HEK293 (cell line): ENCODE results near the gene ADAMTS2.

Experiments
- CTCF ChIA-PET: fragments of 350-600 bp; formaldehyde crosslinking; extraction: SDS; loops from one replicate; lab custom pipeline; 2021; ENCODE audit warnings: antibody characterized with exemption; lab: Yijun Ruan, JAX
- POLR2A ChIA-PET: fragments of 300-600 bp; formaldehyde crosslinking; extraction: SDS; loops from one replicate; lab custom pipeline; 2020; ENCODE audit warnings: antibody characterized with exemption, inconsistent platforms; lab: Yijun Ruan, JAX
- H3K27ac ChIP-seq: fragments of 200-500 bp; sonication (Bioruptor generic); 2 replicates; pipeline ENCODE4 v1.5.1; 2014; ENCODE audit warnings: low read depth, low read length, control low read depth, inconsistent platforms; ENCODE audit errors: extremely low read depth
- H3K36me3 ChIP-seq, 2 experiments: fragments of 200-500 bp in 1 of 2; sonication (Bioruptor generic) in 1 of 2; 1 replicate in 1 of 2; 2 replicates in 1 of 2; pipeline ENCODE4 v1.5.1; 2014 to 2017; ENCODE audit warnings: inconsistent platforms in 2 of 2, low read length in 2 of 2; ENCODE audit not compliant: control insufficient read depth in 2 of 2, insufficient read depth in 1 of 2
- H3K4me1 ChIP-seq: fragments of 200-500 bp; sonication (Bioruptor generic); 2 replicates; pipeline ENCODE4 v1.5.1; 2014; ENCODE audit warnings: mild to moderate bottlenecking, low read length, inconsistent platforms; ENCODE audit not compliant: control insufficient read depth, insufficient read depth
- H3K4me3 ChIP-seq: 2 replicates; pipeline ENCODE4 v1.5.1; 2011; ENCODE audit warnings: low read depth, mild to moderate bottlenecking, control low read depth, low read length, moderate library complexity
- H3K9me3 ChIP-seq: fragments of 200-500 bp; sonication (Bioruptor generic); 2 replicates; pipeline ENCODE4 v1.5.1; 2014; ENCODE audit warnings: low read depth, low read length, inconsistent platforms; ENCODE audit not compliant: control insufficient read depth, insufficient read depth
- CTCF ChIP-seq: fragments of 450-650 bp; formaldehyde crosslinking; IDR thresholded peaks from 2 replicates; pipeline ENCODE4 v1.5.1; 2016; ENCODE audit warnings: missing biosample characterization, missing genetic modification characterization
- GLI4 ChIP-seq: fragments of 450-650 bp; formaldehyde crosslinking; IDR thresholded peaks from 2 replicates; pipeline ENCODE4 v1.5.1; 2016; ENCODE audit warnings: missing biosample characterization, missing genetic modification characterization
- HOXC10 ChIP-seq: sonication (generic); formaldehyde crosslinking; IDR thresholded peaks from 2 replicates; pipeline ENCODE4 v1.8.1; 2023; ENCODE audit warnings: mild to moderate bottlenecking, missing genetic modification reagents
- KLF16 ChIP-seq: fragments of 450-650 bp; formaldehyde crosslinking; IDR thresholded peaks from 2 replicates; pipeline ENCODE4 v1.5.1; 2017; ENCODE audit warnings: missing biosample characterization, missing genetic modification characterization
- KLF9 ChIP-seq: fragments of 450-650 bp; formaldehyde crosslinking; IDR thresholded peaks from 2 replicates; pipeline ENCODE4 v1.5.1; 2016; ENCODE audit warnings: missing biosample characterization, missing genetic modification characterization, low read depth
- MYNN ChIP-seq: fragments of 450-650 bp; formaldehyde crosslinking; IDR thresholded peaks from 2 replicates; pipeline ENCODE4 v1.5.1; 2016; ENCODE audit warnings: missing biosample characterization, missing genetic modification characterization, borderline replicate concordance
- PRDM10 ChIP-seq: fragments of 450-650 bp; formaldehyde crosslinking; IDR thresholded peaks from 2 replicates; pipeline ENCODE4 v1.5.1; 2016; ENCODE audit warnings: missing biosample characterization, missing genetic modification characterization
- REST ChIP-seq: fragments of 450-650 bp; formaldehyde crosslinking; IDR thresholded peaks from 2 replicates; pipeline ENCODE4 v1.5.1; 2016; ENCODE audit warnings: missing biosample characterization, missing genetic modification characterization
- SALL2 ChIP-seq: fragments of 450-650 bp; formaldehyde crosslinking; IDR thresholded peaks from 2 replicates; pipeline ENCODE4 v1.5.0; 2017; ENCODE audit warnings: missing biosample characterization, mild to moderate bottlenecking, missing genetic modification characterization, borderline replicate concordance
- SP7 ChIP-seq: fragments of 450-650 bp; formaldehyde crosslinking; IDR thresholded peaks from 2 replicates; pipeline ENCODE4 v1.5.1; 2016; ENCODE audit warnings: missing biosample characterization, missing genetic modification characterization
- YY1 ChIP-seq: fragments of 450-650 bp; formaldehyde crosslinking; IDR thresholded peaks from 2 replicates; pipeline ENCODE4 v1.5.1; 2018; ENCODE audit warnings: missing biosample characterization, missing genetic modification characterization
- ZBTB48 ChIP-seq: fragments of 450-650 bp; formaldehyde crosslinking; IDR thresholded peaks from 2 replicates; pipeline ENCODE4 v1.5.1; 2016; ENCODE audit warnings: missing biosample characterization, missing genetic modification characterization
- ZBTB49 ChIP-seq: fragments of 450-650 bp; formaldehyde crosslinking; IDR thresholded peaks from 2 replicates; pipeline ENCODE4 v1.5.1; 2016; ENCODE audit warnings: missing biosample characterization, missing genetic modification characterization, low read depth
- ZFP37 ChIP-seq: fragments of 450-650 bp; formaldehyde crosslinking; IDR thresholded peaks from 2 replicates; pipeline ENCODE4 v1.5.1; 2016; ENCODE audit warnings: missing biosample characterization, missing genetic modification characterization
- ZIC2 ChIP-seq: fragments of 450-650 bp; formaldehyde crosslinking; IDR thresholded peaks from 2 replicates; pipeline ENCODE4 v1.5.1; 2016; ENCODE audit warnings: missing biosample characterization, missing genetic modification characterization
- ZNF112 ChIP-seq: fragments of 450-650 bp; formaldehyde crosslinking; IDR thresholded peaks from 2 replicates; pipeline ENCODE4 v1.5.0; 2017; ENCODE audit warnings: missing biosample characterization, missing genetic modification characterization
- ZNF157 ChIP-seq: fragments of 450-650 bp; formaldehyde crosslinking; IDR thresholded peaks from 2 replicates; pipeline ENCODE4 v1.5.1; 2016; ENCODE audit warnings: missing biosample characterization, missing genetic modification characterization
- ZNF2 ChIP-seq: fragments of 450-650 bp; formaldehyde crosslinking; IDR thresholded peaks from 2 replicates; pipeline ENCODE4 v1.5.1; 2016; ENCODE audit warnings: missing biosample characterization, missing genetic modification characterization
- ZNF292 ChIP-seq: fragments of 450-650 bp; formaldehyde crosslinking; IDR thresholded peaks from 2 replicates; pipeline ENCODE4 v1.5.1; 2016; ENCODE audit warnings: low read depth, missing biosample characterization, missing genetic modification characterization, borderline replicate concordance
- ZNF391 ChIP-seq: fragments of 450-650 bp; formaldehyde crosslinking; IDR thresholded peaks from 2 replicates; pipeline ENCODE4 v1.5.1; 2016; ENCODE audit warnings: low read depth, missing biosample characterization, missing genetic modification characterization, borderline replicate concordance
- ZNF394 ChIP-seq: fragments of 450-650 bp; formaldehyde crosslinking; IDR thresholded peaks from 2 replicates; pipeline ENCODE4 v1.5.1; 2016; ENCODE audit warnings: missing biosample characterization, missing genetic modification characterization, mild to moderate bottlenecking, moderate library complexity, borderline replicate concordance
- ZNF510 ChIP-seq: fragments of 450-650 bp; formaldehyde crosslinking; IDR thresholded peaks from 2 replicates; pipeline ENCODE4 v1.5.1; 2018; ENCODE audit warnings: mild to moderate bottlenecking, missing genetic modification characterization, missing biosample characterization; ENCODE audit not compliant: insufficient replicate concordance
- ZNF580 ChIP-seq: fragments of 450-650 bp; formaldehyde crosslinking; IDR thresholded peaks from 2 replicates; pipeline ENCODE4 v1.5.1; 2016; ENCODE audit warnings: missing biosample characterization, missing genetic modification characterization
- ZNF76 ChIP-seq: fragments of 450-650 bp; formaldehyde crosslinking; IDR thresholded peaks from 2 replicates; pipeline ENCODE4; 2016; ENCODE audit warnings: low read depth, missing biosample characterization, missing genetic modification characterization, borderline replicate concordance

Gene ADAMTS2

GRCh38 chr5:179311091-179311470 lies 34.2 kb downstream of the ADAMTS2 start:
- Histone ChIP-seq H3K9me3 (no peaks in the 10 kb centered on the region), H3K4me1 (no peaks in the 10 kb centered on the region), H3K36me3 (no peaks in the 10 kb centered on the region), H3K4me3 (no peak overlapping the region), H3K27ac (no peak overlapping the region)
- CTCF ChIA-PET = no interaction called here
- TF ChIP-seq MYNN (tag by site-specific recombination) (no peak), ZNF157 (tag by site-specific recombination) (no peak), ZNF394 (tag by site-specific recombination) (no peak), ZBTB48 (tag by site-specific recombination) (no peak), ZNF2 (tag by site-specific recombination) (no peak), GLI4 (no peak), ZNF76 (tag by site-specific recombination) (no peak), ZFP37 (tag by site-specific recombination) (no peak), SP7 (tag by site-specific recombination) (no peak), ZNF112 (tag by site-specific recombination) (no peak), ZBTB49 (tag by site-specific recombination) (no peak), ZNF391 (tag by site-specific recombination) (no peak), KLF9 (no peak), ZIC2 (tag by site-specific recombination) (no peak), YY1 (tag by site-specific recombination) (no peak)
- POLR2A ChIA-PET = no interaction called here

- TF ChIP-seq CTCF (tag by site-specific recombination) (no peak), ZNF510 (tag by site-specific recombination) (no peak), HOXC10 (CRISPR knock-in tag) (no peak), ZNF580 (tag by site-specific recombination) (no peak), SP7 (tag by site-specific recombination) (no peak), KLF16 (tag by site-specific recombination) (no peak), PRDM10 (tag by site-specific recombination) (no peak), REST (tag by site-specific recombination) (no peak), SALL2 (tag by site-specific recombination) (no peak), ZNF292 (no peak)
- no peaks in the 10 kb centered on the region for H3K9me3 ChIP-seq
- H3K27ac ChIP-seq = no peak overlapping the region
- ChIA-PET CTCF (no interaction called here), POLR2A (no interaction called here)
- H3K4me3 ChIP-seq = no peak overlapping the region
- H3K4me1 ChIP-seq = no peaks in the 10 kb centered on the region
- H3K36me3 ChIP-seq = no peaks in the 10 kb centered on the region
These were observed 34.7 kb downstream of the ADAMTS2 start for GRCh38 chr5:179310439-179311090.
